ENCODE results near the gene TPM2.

DNA sequence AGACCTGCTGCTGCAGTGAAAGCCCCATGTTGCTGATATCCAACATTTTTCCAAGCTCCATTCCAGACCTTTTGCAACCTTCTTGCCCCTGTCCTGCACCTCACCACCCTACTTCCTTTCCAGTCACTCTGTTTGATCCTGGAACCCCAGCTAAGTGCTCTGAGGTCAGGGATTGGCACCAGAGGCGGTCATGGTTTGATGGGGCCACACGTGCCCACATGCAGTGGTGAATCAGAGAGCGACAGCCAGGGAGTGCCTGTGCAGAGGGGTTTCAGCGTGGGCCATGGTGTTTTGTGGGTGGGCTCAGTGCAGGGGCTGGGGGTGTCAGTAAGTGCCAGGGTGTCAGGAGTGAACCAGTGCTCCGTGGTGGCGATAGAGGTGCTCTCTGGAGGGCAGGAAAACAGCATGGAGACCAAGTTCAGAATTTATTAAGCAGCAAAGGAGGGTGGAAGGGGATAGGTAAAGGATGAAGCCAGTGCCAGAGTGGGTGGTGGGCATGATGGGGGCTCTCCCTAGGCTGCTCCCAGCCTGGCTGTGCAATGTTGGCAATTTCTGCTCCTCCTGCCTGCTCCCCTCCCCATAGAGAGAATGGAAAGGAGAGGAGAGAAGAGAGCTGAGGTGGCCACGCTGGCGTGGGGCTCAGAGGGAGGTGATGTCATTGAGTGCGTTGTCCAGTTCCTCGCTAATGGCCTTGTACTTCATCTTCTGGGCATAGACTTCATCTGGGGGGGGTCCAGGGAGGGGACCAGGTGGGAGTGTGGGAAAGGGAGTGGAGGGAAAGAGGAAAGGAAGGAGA lies 7.0 kb downstream of the TPM2 start:
- TF ChIP-seq, protein P1, sequence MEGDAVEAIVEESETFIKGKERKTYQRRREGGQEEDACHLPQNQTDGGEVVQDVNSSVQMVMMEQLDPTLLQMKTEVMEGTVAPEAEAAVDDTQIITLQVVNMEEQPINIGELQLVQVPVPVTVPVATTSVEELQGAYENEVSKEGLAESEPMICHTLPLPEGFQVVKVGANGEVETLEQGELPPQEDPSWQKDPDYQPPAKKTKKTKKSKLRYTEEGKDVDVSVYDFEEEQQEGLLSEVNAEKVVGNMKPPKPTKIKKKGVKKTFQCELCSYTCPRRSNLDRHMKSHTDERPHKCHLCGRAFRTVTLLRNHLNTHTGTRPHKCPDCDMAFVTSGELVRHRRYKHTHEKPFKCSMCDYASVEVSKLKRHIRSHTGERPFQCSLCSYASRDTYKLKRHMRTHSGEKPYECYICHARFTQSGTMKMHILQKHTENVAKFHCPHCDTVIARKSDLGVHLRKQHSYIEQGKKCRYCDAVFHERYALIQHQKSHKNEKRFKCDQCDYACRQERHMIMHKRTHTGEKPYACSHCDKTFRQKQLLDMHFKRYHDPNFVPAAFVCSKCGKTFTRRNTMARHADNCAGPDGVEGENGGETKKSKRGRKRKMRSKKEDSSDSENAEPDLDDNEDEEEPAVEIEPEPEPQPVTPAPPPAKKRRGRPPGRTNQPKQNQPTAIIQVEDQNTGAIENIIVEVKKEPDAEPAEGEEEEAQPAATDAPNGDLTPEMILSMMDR (IDR thresholded peaks at IDR 0.05): no peak
- TF ChIP-seq EP300 (IDR thresholded peaks at IDR 0.05; ENCODE audit: borderline replicate concordance in 1 of 2, low read depth in 1 of 2, low read length in 1 of 2): no peak
- TF ChIP-seq ELF1 (IDR thresholded peaks at IDR 0.05): no peak
- no peak for TF ChIP-seq EZH2phosphoT487 (IDR thresholded peaks at IDR 0.05; ENCODE audit: borderline replicate concordance, low read depth)
- TF ChIP-seq, protein P2, sequence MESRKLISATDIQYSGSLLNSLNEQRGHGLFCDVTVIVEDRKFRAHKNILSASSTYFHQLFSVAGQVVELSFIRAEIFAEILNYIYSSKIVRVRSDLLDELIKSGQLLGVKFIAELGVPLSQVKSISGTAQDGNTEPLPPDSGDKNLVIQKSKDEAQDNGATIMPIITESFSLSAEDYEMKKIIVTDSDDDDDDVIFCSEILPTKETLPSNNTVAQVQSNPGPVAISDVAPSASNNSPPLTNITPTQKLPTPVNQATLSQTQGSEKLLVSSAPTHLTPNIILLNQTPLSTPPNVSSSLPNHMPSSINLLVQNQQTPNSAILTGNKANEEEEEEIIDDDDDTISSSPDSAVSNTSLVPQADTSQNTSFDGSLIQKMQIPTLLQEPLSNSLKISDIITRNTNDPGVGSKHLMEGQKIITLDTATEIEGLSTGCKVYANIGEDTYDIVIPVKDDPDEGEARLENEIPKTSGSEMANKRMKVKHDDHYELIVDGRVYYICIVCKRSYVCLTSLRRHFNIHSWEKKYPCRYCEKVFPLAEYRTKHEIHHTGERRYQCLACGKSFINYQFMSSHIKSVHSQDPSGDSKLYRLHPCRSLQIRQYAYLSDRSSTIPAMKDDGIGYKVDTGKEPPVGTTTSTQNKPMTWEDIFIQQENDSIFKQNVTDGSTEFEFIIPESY (IDR thresholded peaks at IDR 0.05; ENCODE audit: borderline replicate concordance, low read depth): no peak
- no peak for TF ChIP-seq POLR2AphosphoS5 (IDR thresholded peaks at IDR 0.05; ENCODE audit: low read depth, low read length)
- no peak for TF ChIP-seq MXI1 (IDR thresholded peaks at IDR 0.05; ENCODE audit: low read depth, low read length)
- TF ChIP-seq SIN3A (IDR thresholded peaks at IDR 0.05; ENCODE audit: borderline replicate concordance, low read depth, low read length): no peak

Measured in SK-N-SH (cell line).